HepG2 (cell line): ENCODE measurements around the gene HSD3B7. TPM values are rescaled to one million over a fixed set of nuclear protein-coding genes. Genes with fewer than 3 reads are reported as not detected.

Experiments
- ATF7 ChIP-seq, 2 experiments: fragments of 450-650 bp in 1 of 2; sonication (generic) in 1 of 2; formaldehyde crosslinking in 1 of 2; IDR thresholded peaks; 2 replicates each; pipeline versions ENCODE4 v1.4.0 to v1.6.1; 2016 to 2020; ENCODE audit warnings: antibody characterized with exemption in 1 of 2, mild to moderate bottlenecking in 1 of 2, missing genetic modification reagents in 1 of 2
- ZNF530 ChIP-seq: sonication (generic); formaldehyde crosslinking; IDR thresholded peaks from 2 replicates; pipeline ENCODE4 v1.5.0; 2020; ENCODE audit warnings: low read depth, mild to moderate bottlenecking, missing genetic modification reagents
- ZNF549 ChIP-seq: sonication (generic); formaldehyde crosslinking; IDR thresholded peaks from 2 replicates; pipeline ENCODE4 v1.5.0; 2020; ENCODE audit warnings: missing genetic modification reagents
- polyA plus RNA-seq, 8 experiments: library from polyadenylated mRNA; depleted of rRNA in 3 of 8; stranded (reverse) in 7 of 8; unstranded in 1 of 8; fragments of >200 nt; fragmentation: Illumina TruSeq in 4 of 8; extraction: Trizol in 4 of 8; gene quantifications; 2 replicates each; pipeline versions ENCODE4 v1.2.1 to v1.2.3, GENCODE V29; 2011 to 2016; ENCODE audit warnings: low read depth in 4 of 8, missing spikeins in 1 of 8, mixed read lengths in 1 of 8; ENCODE audit not compliant: insufficient read depth in 1 of 8
- total RNA-seq, 5 experiments: library from RNA; depleted of rRNA; stranded (reverse); fragments of >200 nt; fragmentation: Illumina TruSeq; extraction: Trizol; gene quantifications; 2 replicates each; pipeline ENCODE4 v1.2.3, GENCODE V29; 2016; ENCODE audit warnings: low read depth in 1 of 5
- TF ChIP-seq, protein P1 (sequence below): sonication (generic); formaldehyde crosslinking; IDR thresholded peaks from 2 replicates; pipeline ENCODE4 v1.4.0; 2020; ENCODE audit warnings: mild to moderate bottlenecking, missing genetic modification reagents
- TF ChIP-seq, protein P2 (sequence below): sonication (generic); formaldehyde crosslinking; IDR thresholded peaks from 2 replicates; pipeline ENCODE4 v1.8.0; 2022; ENCODE audit warnings: mild to moderate bottlenecking, missing genetic modification reagents; ENCODE audit not compliant: insufficient replicate concordance
- TF ChIP-seq, protein P3 (sequence below): sonication (generic); formaldehyde crosslinking; IDR thresholded peaks from 2 replicates; pipeline ENCODE4 v1.4.0; 2020; ENCODE audit warnings: missing genetic modification reagents
- TF ChIP-seq, protein P4 (sequence below), 2 experiments: sonication (generic) in 1 of 2; formaldehyde crosslinking in 1 of 2; IDR thresholded peaks; 2 replicates each; pipeline versions ENCODE4 v1.5.1 to v1.6.1; 2011 to 2020; ENCODE audit warnings: borderline replicate concordance in 1 of 2, low read depth in 1 of 2, low read length in 1 of 2, mild to moderate bottlenecking in 1 of 2, missing genetic modification reagents in 1 of 2, moderate library complexity in 1 of 2

The HSD3B7 gene
- total and polyA plus RNA-seq, 2 of the 13 experiments (the other 11 are each of a cell fraction or from before 2014, with no cell fraction given) = 32.9 to 69.7 TPM

DNA sequence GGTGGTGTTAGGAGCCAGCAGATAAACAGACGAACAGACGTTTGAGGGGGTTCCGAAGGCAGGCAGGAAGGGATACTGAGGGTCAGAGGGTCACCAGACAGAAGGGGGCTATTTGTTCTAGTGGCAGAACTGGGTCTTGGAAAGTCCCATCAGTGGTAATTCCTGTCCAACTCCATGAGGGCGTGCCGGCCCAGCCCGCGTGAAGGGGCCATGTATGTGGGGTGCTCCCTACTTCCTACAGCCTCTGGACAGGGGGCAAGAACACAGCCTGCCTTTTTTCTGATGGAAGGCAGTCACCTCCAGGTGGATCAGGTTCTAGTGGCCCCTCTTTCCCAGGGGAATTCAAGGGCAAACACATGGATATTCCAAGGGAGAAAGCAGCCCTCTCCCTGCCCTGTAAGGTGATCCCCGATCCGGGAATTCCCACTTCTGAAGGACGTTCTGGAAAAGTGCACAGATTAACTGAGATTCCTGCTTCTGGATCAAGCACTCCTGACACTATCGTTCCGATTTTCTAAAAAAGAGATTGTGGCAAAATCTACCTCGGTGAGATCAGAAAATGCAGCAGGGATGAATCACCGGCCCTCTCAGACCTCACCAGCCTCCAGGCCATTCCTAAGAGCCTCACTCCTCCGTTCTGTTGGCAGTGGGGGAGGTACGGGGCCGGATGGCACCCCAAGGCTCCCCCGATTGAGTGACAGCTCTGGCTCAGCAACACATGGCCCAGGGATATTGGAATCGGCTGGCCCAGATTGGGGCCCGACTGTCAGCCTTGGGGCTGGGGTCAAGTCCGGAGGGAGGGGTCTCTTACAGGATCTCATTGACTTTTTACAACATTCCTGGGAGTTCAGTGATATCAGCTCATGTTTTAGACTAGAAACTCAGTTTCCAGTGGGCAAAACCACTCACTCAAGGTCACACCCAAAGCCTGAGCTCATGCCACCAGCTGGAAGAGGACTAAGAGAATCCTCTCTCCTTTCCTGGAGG, 13.0 kb downstream of the HSD3B7 start (continued):
- TF ChIP-seq, protein P1, sequence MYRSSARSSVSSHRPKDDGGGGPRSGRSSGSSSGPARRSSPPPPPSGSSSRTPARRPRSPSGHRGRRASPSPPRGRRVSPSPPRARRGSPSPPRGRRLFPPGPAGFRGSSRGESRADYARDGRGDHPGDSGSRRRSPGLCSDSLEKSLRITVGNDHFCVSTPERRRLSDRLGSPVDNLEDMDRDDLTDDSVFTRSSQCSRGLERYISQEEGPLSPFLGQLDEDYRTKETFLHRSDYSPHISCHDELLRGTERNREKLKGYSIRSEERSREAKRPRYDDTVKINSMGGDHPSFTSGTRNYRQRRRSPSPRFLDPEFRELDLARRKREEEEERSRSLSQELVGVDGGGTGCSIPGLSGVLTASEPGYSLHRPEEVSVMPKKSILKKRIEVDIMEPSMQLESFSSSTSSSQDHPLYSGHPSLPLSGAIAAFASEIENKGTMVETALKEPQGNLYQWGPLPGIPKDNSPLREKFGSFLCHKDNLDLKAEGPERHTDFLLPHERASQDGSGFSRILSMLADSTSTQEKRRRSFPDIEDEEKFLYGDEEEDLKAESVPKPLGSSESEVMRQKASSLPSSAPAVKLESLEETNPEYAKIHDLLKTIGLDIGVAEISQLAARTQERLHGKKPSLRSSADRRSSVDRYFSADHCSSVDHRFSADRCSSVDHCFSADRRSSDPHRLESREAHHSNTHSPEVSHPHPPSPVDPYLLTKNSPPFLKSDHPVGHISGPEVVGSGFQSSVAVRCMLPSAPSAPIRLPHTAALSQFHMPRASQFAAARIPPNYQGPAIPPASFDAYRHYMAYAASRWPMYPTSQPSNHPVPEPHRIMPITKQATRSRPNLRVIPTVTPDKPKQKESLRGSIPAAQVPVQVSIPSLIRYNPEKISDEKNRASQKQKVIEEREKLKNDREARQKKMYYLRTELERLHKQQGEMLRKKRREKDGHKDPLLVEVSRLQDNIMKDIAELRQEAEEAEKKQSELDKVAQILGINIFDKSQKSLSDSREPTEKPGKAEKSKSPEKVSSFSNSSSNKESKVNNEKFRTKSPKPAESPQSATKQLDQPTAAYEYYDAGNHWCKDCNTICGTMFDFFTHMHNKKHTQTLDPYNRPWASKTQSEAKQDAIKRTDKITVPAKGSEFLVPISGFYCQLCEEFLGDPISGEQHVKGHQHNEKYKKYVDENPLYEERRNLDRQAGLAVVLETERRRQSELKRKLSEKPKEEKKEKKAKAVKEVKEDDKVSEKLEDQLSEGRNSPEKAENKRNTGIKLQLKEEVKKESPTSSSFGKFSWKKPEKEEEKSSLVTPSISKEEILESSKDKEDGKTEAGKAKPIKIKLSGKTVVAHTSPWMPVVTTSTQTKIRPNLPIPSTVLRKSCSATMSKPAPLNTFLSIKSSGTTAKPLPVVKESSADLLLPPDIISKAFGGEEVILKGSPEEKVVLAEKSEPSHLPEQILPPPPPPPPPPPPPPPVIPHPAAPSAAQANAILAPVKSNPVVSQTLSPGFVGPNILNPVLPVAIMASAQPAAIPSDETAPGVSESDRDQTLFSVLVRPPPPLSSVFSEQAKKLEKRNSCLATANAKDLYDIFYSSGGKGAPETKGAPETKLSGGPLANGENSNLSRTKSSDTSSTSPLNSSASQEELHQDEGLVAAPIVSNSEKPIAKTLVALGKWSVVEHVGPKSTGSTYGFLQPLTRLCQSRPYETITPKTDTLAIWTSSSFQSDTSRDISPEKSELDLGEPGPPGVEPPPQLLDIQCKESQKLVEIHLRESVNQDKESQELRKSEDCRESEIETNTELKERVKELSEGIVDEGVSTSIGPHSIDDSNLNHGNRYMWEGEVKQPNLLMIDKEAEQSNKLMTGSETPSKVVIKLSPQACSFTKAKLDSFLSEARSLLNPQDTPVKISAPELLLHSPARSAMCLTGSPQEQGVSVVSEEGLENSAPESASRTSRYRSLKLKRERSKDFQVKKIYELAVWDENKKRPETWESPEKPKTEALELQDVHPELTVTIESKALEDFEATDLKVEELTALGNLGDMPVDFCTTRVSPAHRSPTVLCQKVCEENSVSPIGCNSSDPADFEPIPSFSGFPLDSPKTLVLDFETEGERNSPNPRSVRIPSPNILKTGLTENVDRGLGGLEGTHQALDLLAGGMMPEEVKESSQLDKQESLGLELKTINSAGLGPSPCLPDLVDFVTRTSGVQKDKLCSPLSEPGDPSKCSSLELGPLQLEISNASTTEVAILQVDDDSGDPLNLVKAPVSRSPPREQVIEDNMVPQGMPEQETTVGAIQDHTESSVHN (CRISPR knock-in tag) = peak; percentile 85
- TF ChIP-seq, protein P2, sequence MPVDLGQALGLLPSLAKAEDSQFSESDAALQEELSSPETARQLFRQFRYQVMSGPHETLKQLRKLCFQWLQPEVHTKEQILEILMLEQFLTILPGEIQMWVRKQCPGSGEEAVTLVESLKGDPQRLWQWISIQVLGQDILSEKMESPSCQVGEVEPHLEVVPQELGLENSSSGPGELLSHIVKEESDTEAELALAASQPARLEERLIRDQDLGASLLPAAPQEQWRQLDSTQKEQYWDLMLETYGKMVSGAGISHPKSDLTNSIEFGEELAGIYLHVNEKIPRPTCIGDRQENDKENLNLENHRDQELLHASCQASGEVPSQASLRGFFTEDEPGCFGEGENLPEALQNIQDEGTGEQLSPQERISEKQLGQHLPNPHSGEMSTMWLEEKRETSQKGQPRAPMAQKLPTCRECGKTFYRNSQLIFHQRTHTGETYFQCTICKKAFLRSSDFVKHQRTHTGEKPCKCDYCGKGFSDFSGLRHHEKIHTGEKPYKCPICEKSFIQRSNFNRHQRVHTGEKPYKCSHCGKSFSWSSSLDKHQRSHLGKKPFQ (CRISPR knock-in tag) = peak; percentile 15
- no peak for TF ChIP-seq ZNF549 (CRISPR knock-in tag)
- no peak for TF ChIP-seq ZNF530
- TF ChIP-seq ATF7 (IDR thresholded peaks at IDR 0.05) = no peak
- TF ChIP-seq ATF7 (CRISPR knock-in tag; IDR thresholded peaks at IDR 0.05) = no peak; the same call in 1 of the 2 replicates
- TF ChIP-seq, protein P3, sequence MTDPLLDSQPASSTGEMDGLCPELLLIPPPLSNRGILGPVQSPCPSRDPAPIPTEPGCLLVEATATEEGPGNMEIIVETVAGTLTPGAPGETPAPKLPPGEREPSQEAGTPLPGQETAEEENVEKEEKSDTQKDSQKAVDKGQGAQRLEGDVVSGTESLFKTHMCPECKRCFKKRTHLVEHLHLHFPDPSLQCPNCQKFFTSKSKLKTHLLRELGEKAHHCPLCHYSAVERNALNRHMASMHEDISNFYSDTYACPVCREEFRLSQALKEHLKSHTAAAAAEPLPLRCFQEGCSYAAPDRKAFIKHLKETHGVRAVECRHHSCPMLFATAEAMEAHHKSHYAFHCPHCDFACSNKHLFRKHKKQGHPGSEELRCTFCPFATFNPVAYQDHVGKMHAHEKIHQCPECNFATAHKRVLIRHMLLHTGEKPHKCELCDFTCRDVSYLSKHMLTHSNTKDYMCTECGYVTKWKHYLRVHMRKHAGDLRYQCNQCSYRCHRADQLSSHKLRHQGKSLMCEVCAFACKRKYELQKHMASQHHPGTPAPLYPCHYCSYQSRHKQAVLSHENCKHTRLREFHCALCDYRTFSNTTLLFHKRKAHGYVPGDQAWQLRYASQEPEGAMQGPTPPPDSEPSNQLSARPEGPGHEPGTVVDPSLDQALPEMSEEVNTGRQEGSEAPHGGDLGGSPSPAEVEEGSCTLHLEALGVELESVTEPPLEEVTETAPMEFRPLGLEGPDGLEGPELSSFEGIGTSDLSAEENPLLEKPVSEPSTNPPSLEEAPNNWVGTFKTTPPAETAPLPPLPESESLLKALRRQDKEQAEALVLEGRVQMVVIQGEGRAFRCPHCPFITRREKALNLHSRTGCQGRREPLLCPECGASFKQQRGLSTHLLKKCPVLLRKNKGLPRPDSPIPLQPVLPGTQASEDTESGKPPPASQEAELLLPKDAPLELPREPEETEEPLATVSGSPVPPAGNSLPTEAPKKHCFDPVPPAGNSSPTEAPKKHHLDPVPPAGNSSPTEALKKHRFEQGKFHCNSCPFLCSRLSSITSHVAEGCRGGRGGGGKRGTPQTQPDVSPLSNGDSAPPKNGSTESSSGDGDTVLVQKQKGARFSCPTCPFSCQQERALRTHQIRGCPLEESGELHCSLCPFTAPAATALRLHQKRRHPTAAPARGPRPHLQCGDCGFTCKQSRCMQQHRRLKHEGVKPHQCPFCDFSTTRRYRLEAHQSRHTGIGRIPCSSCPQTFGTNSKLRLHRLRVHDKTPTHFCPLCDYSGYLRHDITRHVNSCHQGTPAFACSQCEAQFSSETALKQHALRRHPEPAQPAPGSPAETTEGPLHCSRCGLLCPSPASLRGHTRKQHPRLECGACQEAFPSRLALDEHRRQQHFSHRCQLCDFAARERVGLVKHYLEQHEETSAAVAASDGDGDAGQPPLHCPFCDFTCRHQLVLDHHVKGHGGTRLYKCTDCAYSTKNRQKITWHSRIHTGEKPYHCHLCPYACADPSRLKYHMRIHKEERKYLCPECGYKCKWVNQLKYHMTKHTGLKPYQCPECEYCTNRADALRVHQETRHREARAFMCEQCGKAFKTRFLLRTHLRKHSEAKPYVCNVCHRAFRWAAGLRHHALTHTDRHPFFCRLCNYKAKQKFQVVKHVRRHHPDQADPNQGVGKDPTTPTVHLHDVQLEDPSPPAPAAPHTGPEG (CRISPR knock-in tag) = no peak
- TF ChIP-seq, protein P4, sequence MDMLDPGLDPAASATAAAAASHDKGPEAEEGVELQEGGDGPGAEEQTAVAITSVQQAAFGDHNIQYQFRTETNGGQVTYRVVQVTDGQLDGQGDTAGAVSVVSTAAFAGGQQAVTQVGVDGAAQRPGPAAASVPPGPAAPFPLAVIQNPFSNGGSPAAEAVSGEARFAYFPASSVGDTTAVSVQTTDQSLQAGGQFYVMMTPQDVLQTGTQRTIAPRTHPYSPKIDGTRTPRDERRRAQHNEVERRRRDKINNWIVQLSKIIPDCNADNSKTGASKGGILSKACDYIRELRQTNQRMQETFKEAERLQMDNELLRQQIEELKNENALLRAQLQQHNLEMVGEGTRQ (IDR thresholded peaks at IDR 0.05; ENCODE audit: low read depth, low read length) = no peak
- TF ChIP-seq, protein P4 (CRISPR knock-in tag; IDR thresholded peaks at IDR 0.05; ENCODE audit: borderline replicate concordance) = no peak
